ENCODE results near the gene KRTAP12-2.
"Not testable (repeated sequence)": the region's sequence is repeated elsewhere in the genome, so short reads cannot be mapped to it uniquely, and the experiment has no call there.

KRTAP12-2 gene

GRCh38 chr21:44702111-44702972 is 35.6 kb upstream of the KRTAP12-2 start:
- peak; percentile 41 for DNase-seq

GRCh38 chr21:44701541-44701940 is 34.8 kb upstream of the KRTAP12-2 start:
- peak; percentile 44 for DNase-seq

- DNase-seq, result no peak
Measured at GRCh38 chr21:44701023-44701400, 34.3 kb upstream of the KRTAP12-2 start.

- DNase-seq, result no peak
Measured at GRCh38 chr21:44700101-44701022, 33.6 kb upstream of the KRTAP12-2 start.

GRCh38 chr21:44699502-44700001 is 32.8 kb upstream of the KRTAP12-2 start:
- peak; percentile 38 for DNase-seq

GRCh38 chr21:44697811-44698734 is 31.3 kb upstream of the KRTAP12-2 start:
- peak; percentile 52 for DNase-seq

GRCh38 chr21:44697172-44697810 is 30.6 kb upstream of the KRTAP12-2 start, which contains the start of gene KRTAP10-12:
KRTAP10-12 (plus strand) TSS chr21:44697172; CDS start chr21:44697202, 30 bp downstream.
- DNase-seq, result peak; percentile 43

GRCh38 chr21:44696572-44696971 is 29.8 kb upstream of the KRTAP12-2 start:
- no peak for DNase-seq

GRCh38 chr21:44695641-44696040 is 28.9 kb upstream of the KRTAP12-2 start:
- no peak for DNase-seq

- DNase-seq, result peak; percentile 47
Measured at GRCh38 chr21:44695184-44695583, 28.5 kb upstream of the KRTAP12-2 start.

GRCh38 chr21:44694776-44695175 is 28.0 kb upstream of the KRTAP12-2 start:
- DNase-seq, result peak; percentile 54

GRCh38 chr21:44692798-44693512 is 26.2 kb upstream of the KRTAP12-2 start:
- no peak for DNase-seq

GRCh38 chr21:44691686-44692085 is 25.0 kb upstream of the KRTAP12-2 start:
- DNase-seq, result no peak

GRCh38 chr21:44689740-44690139 is 23.0 kb upstream of the KRTAP12-2 start:
- DNase-seq, result not testable (repeated sequence)

GRCh38 chr21:44687671-44688070 is 20.9 kb upstream of the KRTAP12-2 start:
- DNase-seq, result no peak

- DNase-seq, result peak; percentile 47
Measured at GRCh38 chr21:44686843-44687561, 20.3 kb upstream of the KRTAP12-2 start.

- peak; percentile 48 for DNase-seq
Measured at GRCh38 chr21:44686000-44686781, 19.5 kb upstream of the KRTAP12-2 start.

GRCh38 chr21:44685050-44685449 is 18.3 kb upstream of the KRTAP12-2 start:
- DNase-seq, result peak; percentile 38

GRCh38 chr21:44684483-44684882 is 17.8 kb upstream of the KRTAP12-2 start:
- DNase-seq, result no peak

All from activated CD8-positive, alpha-beta memory T cell treated with anti-CD3 and anti-CD28 coated beads for 24 hours (primary cell).